Measurements from ENCODE around the gene STMN3.
"Not testable (repeated sequence)": the region's sequence is repeated elsewhere in the genome, so short reads cannot be mapped to it uniquely, and the experiment has no call there.

Gene STMN3

DNA sequence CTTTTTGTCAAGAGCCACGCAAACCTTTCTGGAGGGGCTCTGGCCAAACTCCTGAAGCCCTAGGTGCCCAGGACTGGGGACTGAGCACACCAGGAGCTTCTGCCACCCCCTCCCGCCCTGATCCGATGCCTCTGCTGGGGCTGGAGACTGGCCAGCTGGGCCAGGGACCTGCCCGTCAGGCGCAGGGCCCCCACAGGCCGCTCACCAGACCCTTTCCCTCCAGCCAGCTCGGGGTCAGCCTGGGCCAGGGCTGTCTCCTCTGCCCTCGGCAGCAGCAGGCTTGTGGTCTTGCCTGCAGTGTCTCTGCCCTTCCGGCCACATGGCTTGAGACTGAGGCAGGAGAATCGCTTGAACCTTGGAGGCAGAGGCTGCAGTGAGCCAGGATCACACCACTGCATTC is 19.4 kb upstream of the STMN3 start:
- no peak for TF ChIP-seq CTCF (IDR thresholded peaks at IDR 0.05; ENCODE audit: low read depth, low read length)
- H3K36me3 ChIP-seq, result peaks cover 41% of the 10 kb centered on the region
- no peaks in the 10 kb centered on the region for H3K9me3 ChIP-seq (ENCODE audit: severe bottlenecking)
- no peaks in the 10 kb centered on the region for H3K27me3 ChIP-seq (ENCODE audit: insufficient read depth, low read depth, severe bottlenecking)
- no peak overlapping the region for H3K27ac ChIP-seq
- no peak overlapping the region for H3K4me3 ChIP-seq (ENCODE audit: low read depth, low read length)
- no peak for DNase-seq

DNA sequence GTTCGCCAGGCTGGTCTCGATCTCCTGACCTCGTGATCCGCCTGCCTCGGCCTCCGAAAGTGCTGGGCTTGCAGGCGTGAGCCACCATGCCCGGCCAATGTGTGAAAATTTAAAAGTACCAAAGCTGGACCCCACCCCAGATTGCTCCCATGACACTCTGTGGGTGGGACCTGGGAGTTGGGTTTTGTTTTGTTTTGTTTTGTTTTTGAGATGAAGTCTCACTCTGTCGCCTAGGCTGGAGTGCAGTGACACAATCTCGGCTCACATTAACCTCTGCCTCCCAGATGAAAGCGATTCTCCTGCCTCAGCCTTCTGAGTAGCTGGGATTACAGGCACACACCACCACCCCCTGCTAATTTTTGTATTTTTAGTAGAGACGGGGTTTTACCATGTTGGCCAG is 18.5 kb upstream of the STMN3 start:
- DNase-seq; H3K4me3 ChIP-seq (ENCODE audit: low read depth, low read length); H3K9me3 ChIP-seq (ENCODE audit: severe bottlenecking); H3K27me3 ChIP-seq (ENCODE audit: insufficient read depth, low read depth, severe bottlenecking); H3K27ac ChIP-seq: not testable (repeated sequence)
- H3K36me3 ChIP-seq, result peaks cover 48% of the 10 kb centered on the region

- TF ChIP-seq CTCF (IDR thresholded peaks at IDR 0.05; ENCODE audit: low read depth, low read length), result no peak
- H3K36me3 ChIP-seq, result peaks cover 56% of the 10 kb centered on the region
- H3K27ac ChIP-seq, result no peak overlapping the region
Observed at GRCh38 chr20:63668351-63668750, 15.1 kb upstream of the STMN3 start.

DNA sequence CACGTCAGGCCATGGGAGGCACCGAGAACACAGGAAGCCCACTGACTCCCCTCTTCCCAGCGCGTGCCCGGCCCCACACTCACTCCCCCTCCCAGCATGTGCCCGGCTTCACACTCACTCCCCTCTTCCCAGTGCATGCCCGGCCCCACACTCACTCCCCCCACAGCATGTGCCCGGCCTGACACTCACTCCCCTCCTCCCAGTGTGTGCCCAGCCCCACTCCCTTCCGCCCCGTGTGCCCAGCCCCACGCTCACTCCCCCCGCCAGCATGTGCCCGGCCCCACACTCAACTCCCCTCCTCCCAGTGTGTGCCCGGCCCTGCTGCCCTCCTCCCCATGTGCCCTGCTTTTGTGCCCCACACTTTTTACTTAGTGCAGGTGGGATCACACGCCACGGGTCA is 14.6 kb upstream of the STMN3 start:
- no peak for DNase-seq
- H3K9me3 ChIP-seq (ENCODE audit: severe bottlenecking), result no peaks in the 10 kb centered on the region
- H3K36me3 ChIP-seq, result peaks cover 56% of the 10 kb centered on the region
- TF ChIP-seq CTCF (IDR thresholded peaks at IDR 0.05; ENCODE audit: low read depth, low read length), result no peak
- no peak overlapping the region for H3K4me3 ChIP-seq (ENCODE audit: low read depth, low read length)
- no peak overlapping the region for H3K27ac ChIP-seq
- no peaks in the 10 kb centered on the region for H3K27me3 ChIP-seq (ENCODE audit: insufficient read depth, low read depth, severe bottlenecking)

More at GRCh38 chr20:63668351-63668750, 15.1 kb upstream of the STMN3 start:
- Histone ChIP-seq H3K4me3 (ENCODE audit: low read depth, low read length) (no peak overlapping the region), H3K27me3 (ENCODE audit: insufficient read depth, low read depth, severe bottlenecking) (no peaks in the 10 kb centered on the region), H3K9me3 (ENCODE audit: severe bottlenecking) (no peaks in the 10 kb centered on the region)
- DNase-seq, result no peak

DNA sequence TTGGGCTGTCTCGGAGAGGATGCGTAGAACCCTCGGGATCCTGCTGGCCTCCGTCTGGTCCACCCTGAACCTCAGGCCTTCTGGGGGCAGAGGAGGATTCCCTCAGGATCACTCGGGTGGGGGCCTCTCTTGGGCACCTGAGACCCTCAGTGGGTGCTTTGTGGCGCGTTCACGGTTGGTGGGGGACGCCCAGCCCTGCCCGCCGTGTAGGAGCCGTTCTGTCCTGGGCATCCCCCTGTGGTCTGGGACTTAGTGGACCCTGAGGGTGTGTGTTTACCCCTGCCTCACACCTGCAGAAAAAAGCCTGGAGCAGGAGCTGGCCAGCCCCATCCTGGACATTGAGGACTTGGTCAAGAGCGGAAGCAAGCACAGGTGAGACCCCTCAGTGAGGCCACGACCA is 12.5 kb upstream of the STMN3 start:
- no peak overlapping the region for H3K4me3 ChIP-seq (ENCODE audit: low read depth, low read length)
- no peaks in the 10 kb centered on the region for H3K27me3 ChIP-seq (ENCODE audit: insufficient read depth, low read depth, severe bottlenecking)
- TF ChIP-seq CTCF (IDR thresholded peaks at IDR 0.05; ENCODE audit: low read depth, low read length), result no peak
- DNase-seq, result no peak
- no peak overlapping the region for H3K27ac ChIP-seq
- H3K9me3 ChIP-seq (ENCODE audit: severe bottlenecking), result no peaks in the 10 kb centered on the region
- peaks cover 67% of the 10 kb centered on the region for H3K36me3 ChIP-seq

- no peaks in the 10 kb centered on the region for H3K9me3 ChIP-seq (ENCODE audit: severe bottlenecking)
- DNase-seq, result no peak
- H3K36me3 ChIP-seq, result peaks cover 74% of the 10 kb centered on the region
- H3K4me3 ChIP-seq (ENCODE audit: low read depth, low read length), result no peak overlapping the region
- no peak overlapping the region for H3K27ac ChIP-seq
- TF ChIP-seq CTCF (IDR thresholded peaks at IDR 0.05; ENCODE audit: low read depth, low read length), result no peak
- no peaks in the 10 kb centered on the region for H3K27me3 ChIP-seq (ENCODE audit: insufficient read depth, low read depth, severe bottlenecking)
Observed at GRCh38 chr20:63664861-63665594, 11.8 kb upstream of the STMN3 start.
